HG02642 (cell line): ENCODE data around the gene MTMR8.

Experiments used
- ATAC-seq: cut with Tn5 transposase; IDR thresholded peaks from one replicate; pipeline ENCODE4 v1.9.1; 2021; ENCODE audit warnings: mild to moderate bottlenecking; ENCODE audit not compliant: unreplicated experiment, poor library complexity

The MTMR8 gene

DNA sequence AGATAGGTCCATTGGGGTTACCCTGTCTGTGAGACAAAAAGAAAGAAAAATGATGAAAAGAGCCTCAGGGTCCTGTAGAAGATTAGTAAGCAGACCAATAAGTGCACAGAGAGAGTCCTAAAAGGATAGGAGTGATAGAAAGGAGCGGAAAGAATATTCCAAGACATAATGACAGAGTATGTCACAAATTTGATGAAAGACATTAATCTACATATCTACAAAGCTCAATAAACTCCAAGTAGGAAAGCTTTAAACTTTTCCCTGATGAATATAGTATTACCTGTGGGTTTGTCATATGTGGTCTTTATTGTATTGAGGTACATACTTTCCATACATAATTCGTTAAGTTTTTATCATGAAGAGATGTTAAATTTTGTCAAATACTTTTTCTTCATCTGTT is 73.7 kb downstream of the MTMR8 start:
- no peak for ATAC-seq

DNA sequence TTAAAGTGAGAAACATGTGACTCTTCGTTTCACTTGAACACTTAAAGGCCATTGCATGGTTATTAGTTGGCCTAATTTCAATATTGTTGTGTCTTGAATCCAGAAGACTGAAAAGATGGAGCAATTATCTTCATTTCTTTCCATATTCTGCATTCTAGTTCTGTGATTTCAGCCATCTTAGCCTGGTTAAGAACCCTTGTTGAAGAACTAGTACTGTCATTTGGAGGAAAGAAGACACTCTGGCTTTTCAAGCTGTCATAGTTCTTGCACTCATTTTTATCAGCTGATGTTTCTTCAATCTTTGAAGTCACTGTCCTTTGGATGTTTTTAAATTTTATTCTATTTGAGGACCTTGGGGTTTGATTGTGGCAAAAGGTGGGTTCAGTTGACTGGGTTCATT is 81.6 kb downstream of the MTMR8 start:
- ATAC-seq, result no peak

DNA sequence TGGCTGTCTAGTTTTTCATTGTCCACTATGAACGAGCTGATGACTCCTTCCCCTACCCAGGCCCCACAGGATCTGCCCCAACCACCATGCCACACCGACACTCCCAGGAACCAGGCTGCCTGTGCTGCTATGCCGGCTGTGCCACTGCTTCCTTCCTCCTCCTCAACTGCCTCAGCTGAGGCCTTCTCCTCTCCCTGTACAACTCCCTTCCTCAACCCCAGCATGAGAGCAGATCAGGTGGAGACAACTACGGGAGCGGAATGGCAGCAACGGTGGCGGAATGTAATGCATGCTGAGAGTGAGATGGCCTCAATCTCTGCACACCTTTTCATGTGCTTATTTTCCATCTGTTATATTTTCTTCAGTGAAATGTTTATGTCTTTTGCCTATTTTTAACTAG is 88.5 kb downstream of the MTMR8 start:
- no peak for ATAC-seq

DNA sequence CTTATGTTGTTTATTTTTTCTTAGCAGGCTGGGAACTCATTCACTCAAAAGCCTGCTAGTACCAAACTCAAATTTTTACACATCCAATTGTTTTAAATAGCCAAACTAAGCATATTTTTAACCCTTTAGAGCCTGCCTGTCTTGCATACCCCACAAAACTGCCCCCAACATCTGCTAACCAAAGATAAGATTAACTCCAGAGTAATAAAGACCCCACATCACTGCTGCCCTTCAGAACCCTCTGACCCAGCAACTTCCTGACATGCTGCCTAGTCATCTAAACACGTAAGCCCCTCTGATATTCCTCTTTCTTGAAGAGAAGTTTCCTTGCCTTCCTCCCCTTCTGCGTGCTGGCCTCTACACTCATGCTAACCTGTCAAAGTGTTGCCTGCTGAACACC is 104.1 kb downstream of the MTMR8 start:
- no peak for ATAC-seq

DNA sequence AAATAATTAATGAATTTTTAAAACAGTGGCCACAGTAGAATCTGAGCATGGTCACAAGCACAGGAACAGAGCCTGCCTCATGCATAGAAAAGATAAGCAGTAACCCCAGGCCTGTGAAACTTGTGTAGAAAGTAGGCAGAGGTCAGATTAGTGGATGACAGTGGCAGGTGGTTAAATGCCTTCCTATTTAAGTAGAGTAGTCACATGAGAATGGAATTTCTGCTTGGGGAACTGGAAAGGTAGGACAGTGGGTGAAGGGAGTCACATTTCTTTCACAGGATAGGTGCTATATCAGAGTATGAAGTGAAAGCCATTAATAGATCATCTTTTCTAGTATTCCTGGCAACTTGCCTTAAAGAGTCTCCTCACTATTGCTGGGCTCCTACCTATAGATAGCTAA is 130.0 kb downstream of the MTMR8 start:
- ATAC-seq, result no peak

DNA sequence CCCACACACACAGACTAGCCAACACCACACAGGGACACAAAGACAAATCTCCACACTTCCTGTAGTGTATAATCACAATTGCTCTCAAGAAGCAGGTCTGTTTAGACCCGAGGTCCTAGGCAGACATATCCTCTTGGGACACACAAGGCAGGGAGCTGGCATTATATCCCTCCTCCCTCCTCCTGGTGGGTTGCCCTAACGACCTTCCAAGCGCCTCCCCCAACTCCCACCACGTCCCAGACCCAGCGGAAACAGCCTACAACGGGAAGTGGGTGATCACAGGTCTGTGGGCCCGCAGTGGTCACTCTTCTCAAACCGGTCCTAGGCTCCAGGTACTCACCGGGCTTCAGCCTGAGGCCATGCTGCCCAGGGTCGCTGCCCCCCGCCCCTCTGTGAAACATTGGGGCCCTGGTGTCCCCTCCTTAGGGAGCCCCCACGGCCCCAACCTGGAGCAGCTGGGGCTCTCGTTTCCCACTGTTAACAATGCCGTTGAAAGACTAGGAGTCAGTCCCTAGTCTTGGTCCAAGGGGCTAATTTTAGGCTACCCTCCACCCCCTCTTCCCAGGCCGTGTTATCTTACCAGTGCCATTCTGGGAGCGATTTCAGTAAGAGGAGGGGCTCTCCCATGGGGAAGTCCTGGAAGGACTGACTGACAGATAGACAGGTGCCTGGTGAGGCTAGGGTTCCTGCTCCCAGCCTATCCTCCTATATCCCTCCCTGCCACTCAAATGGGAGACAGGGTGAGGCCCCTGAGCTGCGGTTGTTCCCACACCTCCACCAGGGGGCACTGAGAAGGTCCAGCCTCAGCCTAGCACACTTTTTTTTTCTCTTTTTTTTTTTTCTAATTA is 164.9 kb downstream of the MTMR8 start, which contains the start of gene ASB12:
TSS of gene ASB12 (minus strand) at position 485 of the 848 bp plus-strand sequence. CDS start 4,957 bp downstream, outside the sequence.
- no peak for ATAC-seq

DNA sequence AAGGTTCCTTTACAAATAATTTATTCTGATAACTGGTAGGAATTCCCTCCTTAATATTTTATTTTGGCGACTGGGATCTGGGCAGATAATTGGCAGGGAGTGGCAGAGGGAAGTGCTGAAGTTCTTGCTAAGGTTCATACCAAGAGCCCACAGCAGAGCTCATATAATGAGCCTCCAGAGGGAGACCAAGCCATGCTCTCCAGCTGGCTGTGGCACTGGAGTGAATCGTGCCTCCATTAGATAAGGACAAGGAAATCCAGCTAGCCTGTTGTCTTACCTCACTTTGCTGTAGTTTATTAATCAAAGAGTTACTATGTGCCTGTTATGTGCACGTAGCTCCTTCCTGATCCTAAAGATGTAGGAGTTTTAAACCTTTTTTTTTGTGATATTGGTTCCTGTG is 166.1 kb downstream of the MTMR8 start:
- no peak for ATAC-seq
